ENCODE results near the gene DVL2.
"Not testable (repeated sequence)": the region's sequence is repeated elsewhere in the genome, so short reads cannot be mapped to it uniquely, and the experiment has no call there.

DVL2 gene

GRCh38 chr17:7254511-7254910 lies 20.2 kb upstream of the DVL2 start:
- DNase-seq, result no peak

GRCh38 chr17:7253082-7253481 lies 18.8 kb upstream of the DVL2 start:
- DNase-seq, result no peak

GRCh38 chr17:7252176-7253043 lies 18.1 kb upstream of the DVL2 start, which contains the start of gene ELP5:
TSS of gene ELP5 (plus strand) at chr17:7252215. CDS start at chr17:7252551, 336 bp downstream.
- peak; percentile 95 for DNase-seq

GRCh38 chr17:7251661-7252175 lies 17.4 kb upstream of the DVL2 start, which contains the start of gene CTDNEP1:
TSS of gene CTDNEP1 (minus strand) at chr17:7251734. CDS start at chr17:7251296, 438 bp downstream.
- DNase-seq, result peak; percentile 99

- DNase-seq, result peak; percentile 71
These were observed 16.6 kb upstream of the DVL2 start for GRCh38 chr17:7250695-7251627.

- no peak for DNase-seq
These were observed 15.5 kb upstream of the DVL2 start for GRCh38 chr17:7249830-7250229.

- no peak for DNase-seq
These were observed 14.9 kb upstream of the DVL2 start for GRCh38 chr17:7249214-7249613.

GRCh38 chr17:7248796-7249195 lies 14.5 kb upstream of the DVL2 start:
- no peak for DNase-seq

GRCh38 chr17:7246779-7247178 lies 12.5 kb upstream of the DVL2 start:
- no peak for DNase-seq

GRCh38 chr17:7243838-7244237 lies 9.5 kb upstream of the DVL2 start:
- DNase-seq, result not testable (repeated sequence)

- no peak for DNase-seq
These were observed 9.1 kb upstream of the DVL2 start for GRCh38 chr17:7243453-7243729.

GRCh38 chr17:7242717-7243452 lies 8.6 kb upstream of the DVL2 start:
- peak; percentile 97 for DNase-seq

- DNase-seq, result peak; percentile 97
These were observed 7.7 kb upstream of the DVL2 start, which contains the start of gene GABARAP for GRCh38 chr17:7241783-7242716. TSS of gene GABARAP (minus strand) at chr17:7242449. CDS start at chr17:7242330, 119 bp downstream.

GRCh38 chr17:7241090-7241733 lies 6.9 kb upstream of the DVL2 start:
- no peak for DNase-seq

- DNase-seq, result no peak
These were observed 6.1 kb upstream of the DVL2 start for GRCh38 chr17:7240375-7240774.

- peak; percentile 99 for DNase-seq
These were observed 5.0 kb upstream of the DVL2 start, which contains the start of gene PHF23 for GRCh38 chr17:7239091-7240027. TSS of gene PHF23 (minus strand) at chr17:7239457. CDS start at chr17:7239279, 178 bp downstream.

GRCh38 chr17:7238420-7239090 lies 4.2 kb upstream of the DVL2 start:
- DNase-seq, result peak; percentile 74

- DNase-seq, result peak; percentile 94
These were observed 3.6 kb upstream of the DVL2 start for GRCh38 chr17:7237761-7238419.
